Measurements from ENCODE around the gene RBM27.
A peak's percentile ranks its signal among the peaks of the same experiment; 100 is the strongest.
"Not testable (repeated sequence)": the region's sequence is repeated elsewhere in the genome, so short reads cannot be mapped to it uniquely, and the experiment has no call there.

Gene RBM27

GRCh38 chr5:146193285-146193684, 10.1 kb upstream of the RBM27 start:
- Histone ChIP-seq H3K4me1 (ENCODE audit: insufficient read depth, low read length, severe bottlenecking) (no peaks in the 10 kb centered on the region), H3K36me3 (ENCODE audit: insufficient read depth, low read length) (no peaks in the 10 kb centered on the region), H3K9ac (ENCODE audit: low read length) (no peak overlapping the region), H3K4me3 (ENCODE audit: low read depth, low read length, poor library complexity, severe bottlenecking) (no peak overlapping the region), H3K9me2 (ENCODE audit: low read depth, low read length) (no peaks in the 10 kb centered on the region), H3K27ac (ENCODE audit: low read depth, low read length, poor library complexity, severe bottlenecking) (no peak overlapping the region), H3F3A (ENCODE audit: insufficient read depth, low read length) (no peaks in the 10 kb centered on the region), H4K20me1 (ENCODE audit: insufficient read depth, low read length) (no peaks in the 10 kb centered on the region), H2AFZ (ENCODE audit: low read length) (no peak overlapping the region), H3K27me3 (ENCODE audit: insufficient read depth, low read length) (no peaks in the 10 kb centered on the region), H3K9me3 (ENCODE audit: low read length) (no peaks in the 10 kb centered on the region), H3K4me2 (ENCODE audit: low read length) (no peak overlapping the region), H3K79me2 (ENCODE audit: insufficient read depth, low read length) (no peaks in the 10 kb centered on the region)
- no peak for TF ChIP-seq EZH2 (IDR thresholded peaks at IDR 0.05; ENCODE audit: borderline replicate concordance, low read length)
- TF ChIP-seq CTCF (IDR thresholded peaks at IDR 0.05; ENCODE audit: low read length): no peak

DNA sequence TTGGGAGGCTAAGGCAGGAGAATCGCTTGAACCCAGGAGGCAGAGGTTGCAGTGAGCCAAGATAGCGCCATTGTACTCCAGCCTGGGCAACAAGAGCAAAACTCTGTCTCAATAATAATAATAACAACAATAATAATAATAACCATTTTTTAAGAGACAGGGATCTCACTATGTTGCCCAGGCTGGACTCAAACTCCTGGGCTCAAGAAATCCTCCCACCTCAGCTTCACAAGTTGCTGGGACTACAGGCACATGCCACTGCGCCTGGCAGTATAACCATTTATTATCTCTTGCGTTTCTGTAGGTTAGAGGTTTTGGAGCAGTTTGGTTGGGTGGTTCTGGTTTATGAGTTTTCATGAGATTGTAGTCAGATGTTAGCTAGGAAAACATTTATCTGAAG, 8.4 kb upstream of the RBM27 start:
- not testable (repeated sequence) for H3K9ac ChIP-seq (ENCODE audit: low read length); H2AFZ ChIP-seq (ENCODE audit: low read length); H3K27ac ChIP-seq (ENCODE audit: low read depth, low read length, poor library complexity, severe bottlenecking); H3K36me3 ChIP-seq (ENCODE audit: insufficient read depth, low read length); H3K4me3 ChIP-seq (ENCODE audit: low read depth, low read length, poor library complexity, severe bottlenecking); H3K9me2 ChIP-seq (ENCODE audit: low read depth, low read length); H3K4me1 ChIP-seq (ENCODE audit: insufficient read depth, low read length, severe bottlenecking); H3K79me2 ChIP-seq (ENCODE audit: insufficient read depth, low read length); H3K27me3 ChIP-seq (ENCODE audit: insufficient read depth, low read length); H3K4me2 ChIP-seq (ENCODE audit: low read length); H4K20me1 ChIP-seq (ENCODE audit: insufficient read depth, low read length); H3K9me3 ChIP-seq (ENCODE audit: low read length); H3F3A ChIP-seq (ENCODE audit: insufficient read depth, low read length)

- no peaks in the 10 kb centered on the region for H3F3A ChIP-seq (ENCODE audit: insufficient read depth, low read length)
- no peak for TF ChIP-seq CTCF (IDR thresholded peaks at IDR 0.05; ENCODE audit: low read length)
- no peak for TF ChIP-seq EZH2 (IDR thresholded peaks at IDR 0.05; ENCODE audit: borderline replicate concordance, low read length)
Measured at GRCh38 chr5:146196459-146197048, 6.9 kb upstream of the RBM27 start.

DNA sequence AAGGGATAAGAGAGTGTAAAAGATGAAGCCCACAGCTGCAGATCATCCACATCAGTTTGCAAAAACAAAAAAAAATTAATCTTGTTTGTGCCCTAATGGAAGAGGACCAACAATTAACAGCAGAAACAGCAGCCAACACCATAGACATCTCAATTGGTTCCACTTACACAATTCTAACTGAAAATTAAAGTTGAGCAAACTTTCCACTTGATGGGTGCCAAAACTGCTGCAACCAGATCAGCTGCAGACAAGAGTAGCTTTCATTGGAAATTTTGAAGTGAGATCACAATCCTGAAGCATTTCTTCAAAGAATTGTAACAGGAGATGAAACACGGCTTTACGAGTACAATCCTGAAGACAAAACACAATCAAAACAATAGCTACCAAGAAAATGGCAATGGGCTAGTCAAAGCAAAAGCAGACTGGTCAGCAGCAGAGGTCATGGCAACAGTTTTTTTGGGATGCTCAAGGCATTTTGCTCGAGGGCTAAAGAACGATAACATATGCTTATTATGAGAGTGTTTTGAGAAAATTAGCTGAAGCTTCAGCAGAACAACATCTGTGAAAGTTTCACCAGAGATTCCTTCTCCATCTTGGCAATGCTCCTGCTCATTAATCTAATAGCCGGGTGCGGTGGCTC, 4.1 kb upstream of the RBM27 start:
- Histone ChIP-seq H3K27ac (ENCODE audit: low read depth, low read length, poor library complexity, severe bottlenecking) (peak overlapping the region; percentile 7), H3K9me3 (ENCODE audit: low read length) (no peaks in the 10 kb centered on the region), H2AFZ (ENCODE audit: low read length) (no peak overlapping the region), H3F3A (ENCODE audit: insufficient read depth, low read length) (no peaks in the 10 kb centered on the region), H3K27me3 (ENCODE audit: insufficient read depth, low read length) (no peaks in the 10 kb centered on the region), H3K79me2 (ENCODE audit: insufficient read depth, low read length) (peaks cover 9% of the 10 kb centered on the region), H4K20me1 (ENCODE audit: insufficient read depth, low read length) (no peaks in the 10 kb centered on the region), H3K36me3 (ENCODE audit: insufficient read depth, low read length) (no peaks in the 10 kb centered on the region), H3K4me1 (ENCODE audit: insufficient read depth, low read length, severe bottlenecking) (peaks cover 10% of the 10 kb centered on the region), H3K4me3 (ENCODE audit: low read depth, low read length, poor library complexity, severe bottlenecking) (no peak overlapping the region), H3K9me2 (ENCODE audit: low read depth, low read length) (no peaks in the 10 kb centered on the region), H3K4me2 (ENCODE audit: low read length) (no peak overlapping the region), H3K9ac (ENCODE audit: low read length) (no peak overlapping the region)
- TF ChIP-seq CTCF (IDR thresholded peaks at IDR 0.05; ENCODE audit: low read length) (no peak), EZH2 (IDR thresholded peaks at IDR 0.05; ENCODE audit: borderline replicate concordance, low read length) (no peak)

More at GRCh38 chr5:146196459-146197048, 6.9 kb upstream of the RBM27 start:
- H3K9ac ChIP-seq (ENCODE audit: low read length): no peak overlapping the region
- H3K79me2 ChIP-seq (ENCODE audit: insufficient read depth, low read length): no peaks in the 10 kb centered on the region
- H3K27me3 ChIP-seq (ENCODE audit: insufficient read depth, low read length): no peaks in the 10 kb centered on the region
- no peak overlapping the region for H2AFZ ChIP-seq (ENCODE audit: low read length)
- H3K36me3 ChIP-seq (ENCODE audit: insufficient read depth, low read length): no peaks in the 10 kb centered on the region
- H3K9me3 ChIP-seq (ENCODE audit: low read length): no peaks in the 10 kb centered on the region
- H3K9me2 ChIP-seq (ENCODE audit: low read depth, low read length): no peaks in the 10 kb centered on the region
- H3K4me3 ChIP-seq (ENCODE audit: low read depth, low read length, poor library complexity, severe bottlenecking): no peak overlapping the region
- H3K27ac ChIP-seq (ENCODE audit: low read depth, low read length, poor library complexity, severe bottlenecking): no peak overlapping the region
- no peak overlapping the region for H3K4me2 ChIP-seq (ENCODE audit: low read length)
- no peaks in the 10 kb centered on the region for H3K4me1 ChIP-seq (ENCODE audit: insufficient read depth, low read length, severe bottlenecking)
- H4K20me1 ChIP-seq (ENCODE audit: insufficient read depth, low read length): no peaks in the 10 kb centered on the region

GRCh38 chr5:146201795-146202194, 1.6 kb upstream of the RBM27 start:
- not testable (repeated sequence) for H4K20me1 ChIP-seq (ENCODE audit: insufficient read depth, low read length); H3K9ac ChIP-seq (ENCODE audit: low read length); H3K9me2 ChIP-seq (ENCODE audit: low read depth, low read length); H3K27ac ChIP-seq (ENCODE audit: low read depth, low read length, poor library complexity, severe bottlenecking); H3K36me3 ChIP-seq (ENCODE audit: insufficient read depth, low read length); H3K4me2 ChIP-seq (ENCODE audit: low read length); H2AFZ ChIP-seq (ENCODE audit: low read length); H3K4me3 ChIP-seq (ENCODE audit: low read depth, low read length, poor library complexity, severe bottlenecking); H3K27me3 ChIP-seq (ENCODE audit: insufficient read depth, low read length); H3F3A ChIP-seq (ENCODE audit: insufficient read depth, low read length); H3K9me3 ChIP-seq (ENCODE audit: low read length)
- H3K79me2 ChIP-seq (ENCODE audit: insufficient read depth, low read length): peaks cover 34% of the 10 kb centered on the region
- peaks cover 34% of the 10 kb centered on the region for H3K4me1 ChIP-seq (ENCODE audit: insufficient read depth, low read length, severe bottlenecking)

Data from OCI-LY1 (cell line).